Astrocyte of the spinal cord (primary cell): ENCODE data around the gene PCDHGA2.

Source experiments
- DNase-seq: peaks from one replicate; pipeline ENCODE4 v3.0.0; 2011; ENCODE audit warnings: low read depth, low spot score
- H3K4me3 ChIP-seq: 2 replicates; pipeline ENCODE4 v1.5.1; 2011; ENCODE audit warnings: low read depth, mild to moderate bottlenecking, low read length, moderate library complexity
- in situ Hi-C: cut with HindIII; loops from 2 replicates; pipeline ENCODE4 v1.10.0; 2017; ENCODE audit warnings: low sequenced_read_pairs
- TF ChIP-seq, protein P1 (sequence below): IDR thresholded peaks from 2 replicates; pipeline ENCODE4 v1.5.1; 2012; ENCODE audit warnings: low read depth, mild to moderate bottlenecking, low read length, inconsistent platforms

Gene PCDHGA2

DNA sequence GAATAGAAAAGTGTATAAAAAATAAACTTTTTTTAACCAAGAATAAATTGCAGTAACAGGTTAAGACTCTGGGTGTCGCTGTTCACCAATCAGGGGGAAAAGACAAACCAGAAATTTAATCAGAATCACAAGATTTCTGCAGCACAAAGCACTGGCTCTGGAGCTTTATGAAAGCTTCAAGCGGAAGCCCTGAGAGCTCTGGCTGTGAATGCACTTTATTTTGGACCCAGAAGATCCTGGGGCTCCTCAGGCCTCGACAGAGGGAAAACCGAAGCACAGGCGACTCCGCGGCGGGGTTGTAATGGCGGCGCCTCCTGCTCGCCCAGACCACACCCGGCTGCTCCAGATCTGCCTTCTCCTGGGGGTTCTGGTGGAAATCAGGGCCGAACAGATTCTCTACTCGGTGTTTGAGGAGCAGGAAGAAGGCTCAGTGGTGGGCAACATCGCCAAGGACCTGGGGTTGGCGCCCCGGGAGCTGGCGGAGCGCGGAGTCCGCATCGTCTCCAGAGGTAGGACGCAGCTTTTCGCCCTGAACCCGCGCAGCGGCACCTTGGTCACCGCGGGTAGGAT, 16.4 kb downstream of the PCDHGA2 start, which contains the start of gene PCDHGA4:
Gene PCDHGA4 (plus strand): TSS at position 122 of the 570 bp plus-strand sequence. CDS start 87 bp downstream, at position 209.
- peak within 1 kb of the TSS; percentile 35 for H3K4me3 ChIP-seq
- TF ChIP-seq, protein P1, sequence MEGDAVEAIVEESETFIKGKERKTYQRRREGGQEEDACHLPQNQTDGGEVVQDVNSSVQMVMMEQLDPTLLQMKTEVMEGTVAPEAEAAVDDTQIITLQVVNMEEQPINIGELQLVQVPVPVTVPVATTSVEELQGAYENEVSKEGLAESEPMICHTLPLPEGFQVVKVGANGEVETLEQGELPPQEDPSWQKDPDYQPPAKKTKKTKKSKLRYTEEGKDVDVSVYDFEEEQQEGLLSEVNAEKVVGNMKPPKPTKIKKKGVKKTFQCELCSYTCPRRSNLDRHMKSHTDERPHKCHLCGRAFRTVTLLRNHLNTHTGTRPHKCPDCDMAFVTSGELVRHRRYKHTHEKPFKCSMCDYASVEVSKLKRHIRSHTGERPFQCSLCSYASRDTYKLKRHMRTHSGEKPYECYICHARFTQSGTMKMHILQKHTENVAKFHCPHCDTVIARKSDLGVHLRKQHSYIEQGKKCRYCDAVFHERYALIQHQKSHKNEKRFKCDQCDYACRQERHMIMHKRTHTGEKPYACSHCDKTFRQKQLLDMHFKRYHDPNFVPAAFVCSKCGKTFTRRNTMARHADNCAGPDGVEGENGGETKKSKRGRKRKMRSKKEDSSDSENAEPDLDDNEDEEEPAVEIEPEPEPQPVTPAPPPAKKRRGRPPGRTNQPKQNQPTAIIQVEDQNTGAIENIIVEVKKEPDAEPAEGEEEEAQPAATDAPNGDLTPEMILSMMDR, result peak; percentile 43

DNA sequence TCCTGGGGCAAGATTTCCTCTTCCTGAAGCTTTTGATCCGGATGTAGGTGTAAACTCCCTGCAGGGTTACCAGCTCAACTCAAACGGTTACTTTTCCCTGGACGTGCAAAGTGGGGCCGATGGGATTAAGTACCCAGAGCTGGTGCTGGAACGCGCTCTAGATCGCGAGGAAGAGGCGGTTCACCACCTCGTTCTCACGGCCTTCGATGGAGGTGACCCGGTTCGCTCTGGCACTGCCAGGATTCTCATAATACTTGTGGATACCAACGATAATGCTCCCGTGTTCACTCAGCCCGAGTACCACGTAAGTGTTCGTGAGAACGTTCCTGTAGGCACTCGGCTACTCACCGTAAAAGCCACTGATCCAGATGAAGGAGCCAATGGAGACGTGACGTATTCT, 17.1 kb downstream of the PCDHGA2 start:
- H3K4me3 ChIP-seq, result peak overlapping the region; percentile 35
- TF ChIP-seq, protein P1, result no peak
- no peak for DNase-seq
- in situ Hi-C loops, result no loop called here

More for the DNA sequence above, 16.4 kb downstream of the PCDHGA2 start, which contains the start of gene PCDHGA4:
- DNase-seq, result no peak
- in situ Hi-C loops, result no loop called here

DNA sequence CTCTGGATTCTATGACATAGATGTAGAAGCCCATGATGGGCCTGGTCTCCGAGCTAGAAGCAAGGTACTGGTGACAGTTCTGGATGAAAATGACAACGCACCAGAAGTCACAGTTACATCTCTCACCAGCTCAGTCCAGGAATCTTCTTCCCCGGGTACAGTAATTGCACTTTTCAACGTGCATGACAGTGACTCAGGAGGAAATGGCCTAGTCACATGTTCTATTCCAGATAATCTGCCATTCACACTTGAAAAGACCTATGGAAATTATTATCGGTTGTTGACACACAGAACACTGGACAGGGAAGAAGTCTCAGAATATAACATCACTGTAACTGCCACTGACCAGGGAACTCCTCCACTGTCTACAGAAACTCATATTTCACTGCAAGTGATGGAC, 17.6 kb downstream of the PCDHGA2 start:
- no peak for DNase-seq
- in situ Hi-C loops, result no loop called here
- TF ChIP-seq, protein P1, result no peak
- H3K4me3 ChIP-seq, result no peak overlapping the region

DNA sequence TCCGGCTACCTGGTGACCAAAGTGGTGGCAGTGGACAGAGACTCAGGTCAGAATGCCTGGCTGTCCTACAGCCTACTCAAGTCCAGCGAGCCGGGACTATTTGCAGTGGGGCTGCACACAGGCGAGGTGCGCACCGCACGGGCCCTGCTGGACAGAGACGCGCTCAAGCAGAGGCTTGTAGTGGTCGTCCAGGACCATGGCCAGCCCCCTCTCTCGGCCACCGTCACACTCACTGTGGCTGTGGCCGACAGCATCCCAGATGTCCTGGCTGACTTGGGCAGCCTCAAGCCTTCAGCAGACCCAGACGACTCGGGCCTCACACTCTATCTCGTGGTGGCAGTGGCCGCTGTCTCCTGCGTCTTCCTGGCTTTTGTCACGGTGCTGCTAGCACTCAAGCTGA, 18.4 kb downstream of the PCDHGA2 start:
- TF ChIP-seq, protein P1, result no peak
- in situ Hi-C loops, result no loop called here
- H3K4me3 ChIP-seq, result no peak overlapping the region

DNA sequence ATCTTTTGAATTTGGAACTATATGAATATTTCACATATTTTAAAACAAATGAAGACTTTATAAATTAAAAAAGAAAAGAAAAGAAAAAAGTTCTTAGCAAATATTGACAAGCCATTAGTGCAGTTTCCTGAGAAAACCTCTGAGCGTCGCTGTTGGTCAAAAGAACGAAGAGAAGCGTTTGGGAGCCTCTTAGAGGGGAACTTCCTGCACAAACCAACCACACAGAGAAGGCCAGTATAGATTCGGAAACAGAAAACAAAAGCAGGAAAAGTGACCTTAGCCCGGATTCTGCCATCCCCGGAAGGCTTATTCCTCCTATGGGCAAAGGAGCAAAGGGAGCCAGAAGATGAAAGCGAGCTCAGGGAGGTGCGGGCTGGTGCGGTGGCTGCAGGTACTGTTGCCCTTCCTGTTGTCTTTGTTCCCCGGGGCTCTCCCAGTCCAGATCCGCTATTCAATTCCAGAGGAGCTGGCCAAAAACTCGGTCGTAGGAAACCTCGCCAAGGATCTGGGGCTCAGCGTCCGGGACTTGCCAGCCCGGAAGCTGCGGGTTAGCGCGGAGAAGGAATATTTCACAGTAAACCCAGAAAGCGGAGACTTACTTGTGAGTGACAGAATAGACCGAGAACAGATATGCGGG, 21.3 kb downstream of the PCDHGA2 start, which contains the start of gene PCDHGB2:
Gene PCDHGB2 (plus strand): TSS at position 205 of the 637 bp plus-strand sequence. CDS start 142 bp downstream, at position 347.
- H3K4me3 ChIP-seq, result peak within 1 kb of the TSS; percentile 32
- TF ChIP-seq, protein P1, result peak; percentile 38
- peak; percentile 33 for DNase-seq
- in situ Hi-C loops, result no loop called here

More for the DNA sequence above, 18.4 kb downstream of the PCDHGA2 start:
- DNase-seq, result no peak

DNA sequence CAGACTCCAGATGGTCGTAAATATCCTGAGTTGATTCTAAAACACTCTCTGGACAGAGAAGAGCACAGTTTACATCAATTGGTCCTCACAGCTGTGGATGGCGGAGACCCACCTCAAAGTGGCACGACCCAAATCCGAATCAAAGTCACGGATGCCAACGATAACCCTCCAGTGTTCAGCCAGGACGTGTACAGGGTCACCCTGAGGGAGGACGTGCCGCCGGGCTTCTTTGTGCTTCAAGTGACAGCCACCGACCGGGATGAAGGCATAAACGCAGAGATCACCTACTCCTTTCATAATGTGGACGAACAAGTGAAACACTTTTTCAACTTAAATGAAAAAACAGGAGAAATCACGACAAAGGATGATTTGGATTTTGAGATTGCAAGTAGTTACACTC, 22.1 kb downstream of the PCDHGA2 start:
- TF ChIP-seq, protein P1, result no peak
- in situ Hi-C loops, result no loop called here
- H3K4me3 ChIP-seq, result no peak overlapping the region
- no peak for DNase-seq
